Ishikawa (cell line): ENCODE measurements around the gene PRR33.

Source experiments
- CEBPB ChIP-seq: IDR thresholded peaks from 2 replicates; pipeline ENCODE4 v1.6.1; 2012
- CREB1 ChIP-seq: IDR thresholded peaks from 2 replicates; pipeline ENCODE4 v1.6.1; 2012; ENCODE audit warnings: low read depth
- EGR1 ChIP-seq: IDR thresholded peaks from 2 replicates; pipeline ENCODE4 v1.6.1; 2012
- EP300 ChIP-seq: IDR thresholded peaks from 2 replicates; pipeline ENCODE4 v1.6.1; 2012; ENCODE audit warnings: borderline replicate concordance
- FOXM1 ChIP-seq: IDR thresholded peaks from 2 replicates; pipeline ENCODE4 v1.6.1; 2012; ENCODE audit warnings: low read depth, borderline replicate concordance
- NFIC ChIP-seq: IDR thresholded peaks from 2 replicates; pipeline ENCODE4 v1.6.1; 2012
- RAD21 ChIP-seq: IDR thresholded peaks from 2 replicates; pipeline ENCODE4 v1.6.1; 2012; ENCODE audit warnings: low read depth
- TAF1 ChIP-seq: IDR thresholded peaks from 2 replicates; pipeline ENCODE4 v1.6.1; 2012; ENCODE audit warnings: low read depth, mild to moderate bottlenecking
- TCF12 ChIP-seq: IDR thresholded peaks from 2 replicates; pipeline ENCODE4 v1.6.1; 2012; ENCODE audit warnings: low read depth
- TEAD4 ChIP-seq: IDR thresholded peaks from 2 replicates; pipeline ENCODE4 v1.6.1; 2012
- YY1 ChIP-seq: IDR thresholded peaks from 2 replicates; pipeline ENCODE4 v1.6.1; 2012; ENCODE audit warnings: low read depth
- ZBTB7A ChIP-seq: IDR thresholded peaks from 2 replicates; pipeline ENCODE4 v1.6.1; 2012; ENCODE audit warnings: low read depth
- TF ChIP-seq, protein P1 (sequence below): IDR thresholded peaks from 2 replicates; pipeline ENCODE4 v1.6.1; 2012
- TF ChIP-seq, protein P2 (sequence below): IDR thresholded peaks from 2 replicates; pipeline ENCODE4 v1.6.1; 2012
- TF ChIP-seq, protein P3 (sequence below): IDR thresholded peaks from 2 replicates; pipeline ENCODE4 v1.6.1; 2012; ENCODE audit warnings: low read depth, mild to moderate bottlenecking

Gene PRR33

DNA sequence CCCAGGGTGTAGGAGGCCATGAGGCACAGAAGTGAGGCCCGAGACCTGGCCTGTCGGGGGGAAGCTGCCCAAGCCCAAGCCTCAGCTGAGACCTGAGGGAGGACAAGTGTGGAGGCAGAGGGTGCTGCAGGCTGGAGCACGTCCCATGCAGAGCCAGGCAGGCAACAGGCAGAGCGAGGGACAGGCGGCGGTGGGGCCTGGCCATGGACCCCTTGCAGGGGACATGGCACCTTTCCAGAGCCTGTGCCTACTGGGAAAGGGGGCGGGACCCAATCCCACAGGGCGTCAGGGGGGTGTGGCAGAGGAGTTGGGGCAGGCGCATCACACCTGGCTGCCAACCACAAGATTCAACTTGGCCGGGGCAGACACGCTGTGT lies 48.6 kb downstream of the PRR33 start:
- TF ChIP-seq, protein P1, sequence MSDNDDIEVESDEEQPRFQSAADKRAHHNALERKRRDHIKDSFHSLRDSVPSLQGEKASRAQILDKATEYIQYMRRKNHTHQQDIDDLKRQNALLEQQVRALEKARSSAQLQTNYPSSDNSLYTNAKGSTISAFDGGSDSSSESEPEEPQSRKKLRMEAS = no peak

DNA sequence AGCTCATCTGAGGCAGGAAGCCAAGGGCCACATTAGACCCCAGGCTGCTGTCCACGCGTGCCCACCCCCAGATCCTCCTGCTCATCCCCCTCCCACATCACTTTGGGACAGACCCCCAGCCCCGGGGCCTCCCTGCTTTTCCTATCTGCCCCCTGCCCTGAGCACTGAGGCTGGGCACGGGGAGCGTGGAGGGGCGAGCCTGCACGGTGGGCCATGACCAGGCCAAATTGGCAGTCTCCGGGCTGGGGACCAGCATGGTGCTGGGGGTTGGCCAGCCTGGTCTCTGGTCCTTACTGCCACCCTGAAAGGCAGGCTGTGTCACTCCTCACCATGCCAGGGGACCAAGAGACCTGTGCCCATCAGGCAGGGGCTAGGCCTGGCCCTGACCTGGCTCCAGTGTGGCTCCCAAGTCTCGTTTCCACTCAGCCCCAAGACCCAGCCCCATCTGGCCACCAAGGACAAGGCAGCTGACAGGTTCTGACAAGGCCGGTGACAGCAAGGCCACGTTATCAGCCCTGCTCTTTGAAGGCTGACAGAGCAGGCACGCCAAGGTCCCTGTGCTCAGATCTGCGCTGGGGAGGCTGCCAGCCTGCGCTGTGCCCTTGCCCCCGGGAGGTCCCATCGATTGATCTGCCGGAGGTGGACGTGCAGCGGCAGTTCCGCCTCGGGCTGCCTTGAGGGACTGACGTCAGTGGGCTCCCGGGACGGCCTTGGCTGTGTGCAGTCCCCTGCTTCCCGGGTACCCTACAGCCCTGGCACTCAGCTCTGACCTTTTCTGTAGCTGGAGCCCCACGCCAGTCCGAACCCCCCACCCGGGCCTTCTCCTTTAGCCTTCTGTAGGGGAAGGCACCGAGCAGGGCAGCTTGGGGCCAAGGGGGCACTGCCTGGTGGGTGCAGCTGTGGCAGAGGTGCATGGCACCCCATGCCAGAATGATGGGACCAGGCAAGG lies 49.3 kb downstream of the PRR33 start:
- TF ChIP-seq EP300 = no peak
- no peak for TF ChIP-seq NFIC
- TF ChIP-seq ZBTB7A = no peak
- TF ChIP-seq, protein P2, sequence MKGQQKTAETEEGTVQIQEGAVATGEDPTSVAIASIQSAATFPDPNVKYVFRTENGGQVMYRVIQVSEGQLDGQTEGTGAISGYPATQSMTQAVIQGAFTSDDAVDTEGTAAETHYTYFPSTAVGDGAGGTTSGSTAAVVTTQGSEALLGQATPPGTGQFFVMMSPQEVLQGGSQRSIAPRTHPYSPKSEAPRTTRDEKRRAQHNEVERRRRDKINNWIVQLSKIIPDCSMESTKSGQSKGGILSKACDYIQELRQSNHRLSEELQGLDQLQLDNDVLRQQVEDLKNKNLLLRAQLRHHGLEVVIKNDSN = no peak
- no peak for TF ChIP-seq TAF1
- TF ChIP-seq EGR1 = no peak
- no peak for TF ChIP-seq TEAD4
- no peak for TF ChIP-seq RAD21
- TF ChIP-seq, protein P1 = no peak
- no peak for TF ChIP-seq CEBPB
- no peak for TF ChIP-seq CREB1
- no peak for TF ChIP-seq YY1
- no peak for TF ChIP-seq TCF12
- TF ChIP-seq, protein P3, sequence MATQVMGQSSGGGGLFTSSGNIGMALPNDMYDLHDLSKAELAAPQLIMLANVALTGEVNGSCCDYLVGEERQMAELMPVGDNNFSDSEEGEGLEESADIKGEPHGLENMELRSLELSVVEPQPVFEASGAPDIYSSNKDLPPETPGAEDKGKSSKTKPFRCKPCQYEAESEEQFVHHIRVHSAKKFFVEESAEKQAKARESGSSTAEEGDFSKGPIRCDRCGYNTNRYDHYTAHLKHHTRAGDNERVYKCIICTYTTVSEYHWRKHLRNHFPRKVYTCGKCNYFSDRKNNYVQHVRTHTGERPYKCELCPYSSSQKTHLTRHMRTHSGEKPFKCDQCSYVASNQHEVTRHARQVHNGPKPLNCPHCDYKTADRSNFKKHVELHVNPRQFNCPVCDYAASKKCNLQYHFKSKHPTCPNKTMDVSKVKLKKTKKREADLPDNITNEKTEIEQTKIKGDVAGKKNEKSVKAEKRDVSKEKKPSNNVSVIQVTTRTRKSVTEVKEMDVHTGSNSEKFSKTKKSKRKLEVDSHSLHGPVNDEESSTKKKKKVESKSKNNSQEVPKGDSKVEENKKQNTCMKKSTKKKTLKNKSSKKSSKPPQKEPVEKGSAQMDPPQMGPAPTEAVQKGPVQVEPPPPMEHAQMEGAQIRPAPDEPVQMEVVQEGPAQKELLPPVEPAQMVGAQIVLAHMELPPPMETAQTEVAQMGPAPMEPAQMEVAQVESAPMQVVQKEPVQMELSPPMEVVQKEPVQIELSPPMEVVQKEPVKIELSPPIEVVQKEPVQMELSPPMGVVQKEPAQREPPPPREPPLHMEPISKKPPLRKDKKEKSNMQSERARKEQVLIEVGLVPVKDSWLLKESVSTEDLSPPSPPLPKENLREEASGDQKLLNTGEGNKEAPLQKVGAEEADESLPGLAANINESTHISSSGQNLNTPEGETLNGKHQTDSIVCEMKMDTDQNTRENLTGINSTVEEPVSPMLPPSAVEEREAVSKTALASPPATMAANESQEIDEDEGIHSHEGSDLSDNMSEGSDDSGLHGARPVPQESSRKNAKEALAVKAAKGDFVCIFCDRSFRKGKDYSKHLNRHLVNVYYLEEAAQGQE = no peak

DNA sequence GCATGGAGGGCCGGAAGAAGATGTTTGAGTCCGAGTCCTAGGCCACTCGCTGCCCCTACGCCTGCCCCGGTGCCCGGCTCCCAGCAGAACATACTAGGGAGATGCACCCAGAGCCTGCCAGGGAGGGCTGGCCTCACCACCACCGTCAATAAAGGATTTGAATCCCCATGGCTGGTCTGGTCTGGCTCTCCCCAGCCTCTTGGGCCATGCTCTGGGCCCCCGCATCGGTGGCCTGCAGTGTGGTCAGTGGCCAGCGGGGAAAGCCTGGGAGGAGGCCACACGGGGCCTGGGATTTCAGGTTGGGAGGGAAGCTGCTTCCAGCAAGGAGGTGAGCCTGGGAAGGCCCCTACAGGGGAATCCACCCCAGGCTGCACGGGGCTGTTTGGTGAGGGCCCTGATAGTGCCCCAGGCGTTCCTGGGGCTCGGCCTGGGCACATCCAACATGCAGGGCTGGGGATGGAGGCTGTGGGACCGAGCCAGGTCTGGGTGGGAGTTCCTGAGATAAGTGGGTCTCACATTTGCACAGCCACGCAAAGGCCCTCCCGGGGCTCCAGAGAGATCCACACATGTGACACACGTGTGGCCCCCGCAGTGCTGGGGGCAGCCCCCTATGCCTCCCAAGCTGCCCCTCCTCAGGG lies 50.1 kb downstream of the PRR33 start:
- TF ChIP-seq YY1 (no peak), TEAD4 (no peak), EGR1 (no peak), RAD21 (no peak), NFIC (no peak), CREB1 (no peak), FOXM1 (no peak), ZBTB7A (no peak), TAF1 (no peak)
- TF ChIP-seq, protein P2 = no peak
- TF ChIP-seq, protein P3 = no peak

DNA sequence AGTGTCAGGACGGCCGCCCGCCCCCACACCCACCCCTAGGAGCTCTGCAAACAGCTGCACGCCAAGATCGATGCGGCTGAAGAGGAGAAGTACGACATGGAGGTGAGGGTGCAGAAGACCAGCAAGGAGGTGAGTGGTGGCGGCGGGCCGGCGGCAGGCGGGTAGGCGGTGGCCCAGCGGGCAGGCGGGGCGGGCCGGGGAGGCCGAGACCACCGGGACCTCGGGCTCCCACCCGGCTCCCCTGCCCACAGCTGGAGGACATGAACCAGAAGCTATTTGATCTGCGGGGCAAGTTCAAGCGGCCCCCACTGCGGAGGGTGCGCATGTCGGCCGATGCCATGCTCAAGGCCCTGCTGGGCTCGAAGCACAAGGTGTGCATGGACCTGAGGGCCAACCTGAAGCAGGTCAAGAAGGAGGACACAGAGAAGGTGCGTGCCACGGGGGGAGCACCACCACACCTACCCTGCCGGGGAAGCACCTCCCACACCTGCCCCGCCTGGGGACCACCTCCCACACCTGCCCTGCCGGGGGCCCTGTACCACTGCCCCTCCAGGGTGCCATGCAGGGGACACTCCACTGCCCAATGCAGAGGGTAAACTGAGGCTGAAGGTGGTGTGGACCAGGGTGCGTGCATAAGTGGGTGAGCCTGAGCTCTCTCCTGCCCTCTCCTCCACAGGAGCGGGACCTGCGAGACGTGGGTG lies 50.8 kb downstream of the PRR33 start:
- TF ChIP-seq, protein P3 = no peak
- TF ChIP-seq, protein P2 = no peak
